H9 (cell line): Measurements from ENCODE around the gene BEND7. TPM values are rescaled to one million over a fixed set of nuclear protein-coding genes. Genes with fewer than 3 reads are reported as not detected.

Experiments
- DNase-seq: peaks from one replicate; pipeline ENCODE4 v3.0.0-alpha.2; 2017
- H2AFZ ChIP-seq: one replicate; pipeline ENCODE4 v1.6.1; 2013; ENCODE audit warnings: mild to moderate bottlenecking, low read length, control low read depth, moderate library complexity
- H2AK5ac ChIP-seq: 2 replicates; pipeline ENCODE4 v1.6.1; 2013; ENCODE audit warnings: low read length, control low read depth, mixed read lengths; ENCODE audit not compliant: insufficient read length
- H2BK120ac ChIP-seq: one replicate; pipeline ENCODE4 v1.6.1; 2013; ENCODE audit warnings: low read depth, mild to moderate bottlenecking, low read length, control low read depth, inconsistent platforms; ENCODE audit not compliant: poor library complexity, severe bottlenecking
- H2BK12ac ChIP-seq: 2 replicates; pipeline ENCODE4 v1.6.1; 2013; ENCODE audit warnings: low read length, control low read depth, mixed read lengths, low read depth; ENCODE audit not compliant: insufficient read length
- H2BK15ac ChIP-seq: 2 replicates; pipeline ENCODE4 v1.6.1; 2013; ENCODE audit warnings: low read depth, low read length, control low read depth
- H2BK20ac ChIP-seq: one replicate; pipeline ENCODE4 v1.6.1; 2013; ENCODE audit warnings: low read depth, mild to moderate bottlenecking, low read length, control low read depth, inconsistent platforms; ENCODE audit not compliant: poor library complexity, severe bottlenecking
- H2BK5ac ChIP-seq: 2 replicates; pipeline ENCODE4 v1.6.1; 2013; ENCODE audit warnings: low read length, control low read depth, mixed read lengths; ENCODE audit not compliant: insufficient read length
- H3K14ac ChIP-seq: 2 replicates; pipeline ENCODE4 v1.6.1; 2013; ENCODE audit warnings: low read length, control low read depth; ENCODE audit not compliant: insufficient read depth
- H3K18ac ChIP-seq: 2 replicates; pipeline ENCODE4 v1.6.1; 2013; ENCODE audit warnings: low read depth, mild to moderate bottlenecking, mixed read lengths, low read length, control low read depth; ENCODE audit not compliant: insufficient read length
- H3K23ac ChIP-seq: 2 replicates; pipeline ENCODE4 v1.6.1; 2013; ENCODE audit warnings: low read length, control low read depth, mixed read lengths, low read depth; ENCODE audit not compliant: insufficient read length
- H3K23me2 ChIP-seq: 2 replicates; pipeline ENCODE4 v1.6.1; 2013; ENCODE audit warnings: low read depth, mild to moderate bottlenecking, mixed read lengths, low read length, control low read depth; ENCODE audit not compliant: insufficient read length, poor library complexity, severe bottlenecking
- H3K27ac ChIP-seq: 2 replicates; pipeline ENCODE4 v1.5.1; 2013; ENCODE audit warnings: low read length, control low read depth, mixed read lengths, low read depth; ENCODE audit not compliant: insufficient read length
- H3K27me3 ChIP-seq: 2 replicates; pipeline ENCODE4 v1.6.1; 2013; ENCODE audit warnings: low read length, control low read depth, inconsistent platforms; ENCODE audit not compliant: insufficient read depth
- H3K4ac ChIP-seq: 2 replicates; pipeline ENCODE4 v1.6.1; 2013; ENCODE audit warnings: low read depth, mild to moderate bottlenecking, control low read depth, inconsistent platforms, low read length, moderate library complexity
- H3K4me1 ChIP-seq: 2 replicates; pipeline ENCODE4 v1.6.1; 2013; ENCODE audit warnings: low read length, control low read depth, inconsistent platforms; ENCODE audit not compliant: insufficient read depth
- H3K4me2 ChIP-seq: 2 replicates; pipeline ENCODE4 v1.6.1; 2013; ENCODE audit warnings: low read length, control low read depth, mixed read lengths; ENCODE audit not compliant: insufficient read length, insufficient read depth
- H3K56ac ChIP-seq: 2 replicates; pipeline ENCODE4 v1.6.1; 2013; ENCODE audit warnings: low read depth, mild to moderate bottlenecking, mixed read lengths, low read length, control low read depth; ENCODE audit not compliant: insufficient read length
- H3K79me1 ChIP-seq: 2 replicates; pipeline ENCODE4 v1.6.1; 2013; ENCODE audit warnings: low read depth, mild to moderate bottlenecking, moderate library complexity, low read length, control low read depth, inconsistent platforms; ENCODE audit not compliant: insufficient read depth, poor library complexity, severe bottlenecking
- H3K79me2 ChIP-seq: 2 replicates; pipeline ENCODE4 v1.6.1; 2013; ENCODE audit warnings: low read length, control low read depth, inconsistent platforms; ENCODE audit not compliant: insufficient read depth
- H3K9ac ChIP-seq: 2 replicates; pipeline ENCODE4 v1.6.1; 2013; ENCODE audit warnings: low read length, control low read depth, mixed read lengths; ENCODE audit not compliant: insufficient read length; ENCODE audit errors: extremely low read depth
- H3K9me3 ChIP-seq: one replicate; pipeline ENCODE4 v1.6.1; 2013; ENCODE audit warnings: low read depth, low read length, inconsistent platforms; ENCODE audit not compliant: control insufficient read depth
- H3T11ph ChIP-seq: one replicate; pipeline ENCODE4 v1.6.1; 2013; ENCODE audit warnings: mild to moderate bottlenecking, low read length, control low read depth, inconsistent platforms
- H4K20me1 ChIP-seq: one replicate; pipeline ENCODE4 v1.6.1; 2013; ENCODE audit not compliant: control insufficient read depth, insufficient read length, insufficient read depth
- H4K5ac ChIP-seq: 2 replicates; pipeline ENCODE4 v1.6.1; 2013; ENCODE audit warnings: low read depth, mild to moderate bottlenecking, mixed read lengths, low read length, control low read depth; ENCODE audit not compliant: insufficient read length
- H4K8ac ChIP-seq: replicated peaks from 2 replicates; pipeline ENCODE4 v1.6.1; 2013; ENCODE audit warnings: low read length, control low read depth, mixed read lengths, low read depth; ENCODE audit not compliant: insufficient read length
- H4K91ac ChIP-seq: 2 replicates; pipeline ENCODE4 v1.6.1; 2013; ENCODE audit warnings: low read depth, mild to moderate bottlenecking, moderate library complexity, mixed read lengths, low read length, control low read depth; ENCODE audit not compliant: insufficient read length
- H3K27ac Mint-ChIP-seq, 3 experiments: 2 replicates in 2 of 3; 3 replicates in 1 of 3; pipeline ENCODE4 v1.8.0; 2020 to 2021; ENCODE audit warnings: mixed read lengths in 3 of 3, mild to moderate bottlenecking in 1 of 3, moderate library complexity in 1 of 3
- H3K27me3 Mint-ChIP-seq: 2 replicates; pipeline ENCODE4 v1.8.0; 2021; ENCODE audit warnings: low read depth, mild to moderate bottlenecking, moderate library complexity, mixed read lengths
- H3K36me3 Mint-ChIP-seq, 3 experiments: 2 replicates in 2 of 3; 3 replicates in 1 of 3; pipeline ENCODE4 v1.8.0; 2020 to 2021; ENCODE audit warnings: low read depth in 3 of 3, mixed read lengths in 3 of 3; ENCODE audit not compliant: insufficient read depth in 1 of 3
- H3K4me1 Mint-ChIP-seq, 2 experiments: 2 replicates each; pipeline ENCODE4 v1.8.0; 2020; ENCODE audit warnings: mixed read lengths in 2 of 2
- H3K4me3 Mint-ChIP-seq, 2 experiments: 2 replicates in 1 of 2; 3 replicates in 1 of 2; pipeline ENCODE4 v1.8.0; 2020 to 2021; ENCODE audit warnings: mild to moderate bottlenecking in 2 of 2, mixed read lengths in 2 of 2, moderate library complexity in 1 of 2
- H3K9me3 Mint-ChIP-seq, 2 experiments: 2 replicates in 1 of 2; 3 replicates in 1 of 2; pipeline ENCODE4 v1.8.0; 2020; ENCODE audit warnings: mild to moderate bottlenecking in 2 of 2, mixed read lengths in 2 of 2, moderate library complexity in 1 of 2
- WGBS: extraction: QIAGEN DNeasy Blood & Tissue Kit; methylation state at CpG from one replicate; pipeline ENCODE4 v1.1.7; 2013; ENCODE audit warnings: missing lambda C conversion rate, low lambda C conversion rate, mixed read lengths; ENCODE audit not compliant: insufficient read length; ENCODE audit errors: extremely low coverage; 5-methylcytosine and 5-hydroxymethylcytosine counted together
- total RNA-seq: library from RNA; stranded (reverse); gene quantifications from 2 replicates; pipeline ENCODE4 v1.2.1, GENCODE V29; 2021
- TF ChIP-seq, protein P1 (sequence below): fragments of 200-600 bp; sonication (generic); conservative IDR thresholded peaks from 3 replicates; pipeline ENCODE4 v1.8.0; 2021; ENCODE audit warnings: antibody characterized with exemption, mild to moderate bottlenecking

BEND7 gene
- total RNA-seq, 1 experiment from 2014 or later, result 17.7 TPM

DNA sequence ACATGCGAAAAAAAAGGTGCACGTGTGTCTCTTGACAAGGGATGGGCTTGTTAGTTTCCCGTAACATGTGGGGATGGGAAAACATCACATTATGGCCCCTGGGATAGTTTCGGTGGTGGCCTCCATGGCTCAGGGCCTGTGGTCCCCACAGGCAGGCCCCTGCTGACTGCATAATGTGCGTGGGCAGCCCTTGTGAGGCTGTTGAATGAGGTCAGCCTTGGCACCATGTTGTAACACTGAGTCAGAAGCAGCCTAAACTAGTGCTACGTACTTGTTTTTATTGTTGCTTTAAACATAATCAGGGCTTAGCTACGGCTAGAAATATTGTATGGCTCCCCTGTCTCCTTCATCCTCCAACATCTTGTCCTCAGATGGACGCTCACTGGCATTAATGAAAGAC, 80.6 kb downstream of the BEND7 start:
- Histone ChIP-seq H2BK120ac (no peak overlapping the region), H3K4me1 (peaks cover 4% of the 10 kb centered on the region; the same call in 1 of the 2 replicates), H2AK5ac (no peak overlapping the region), H3K9me3 (no peaks in the 10 kb centered on the region), H4K8ac (no peak overlapping the region), H3K79me1 (no peaks in the 10 kb centered on the region), H2BK12ac (no peak overlapping the region), H3K56ac (no peak overlapping the region), H3T11ph (no peak overlapping the region), H2BK15ac (no peak overlapping the region), H3K14ac (no peak overlapping the region), H4K20me1 (no peaks in the 10 kb centered on the region), H3K4ac (no peak overlapping the region), H3K4me2 (no peak overlapping the region), H4K5ac (no peak overlapping the region), H2BK5ac (no peak overlapping the region), H2BK20ac (no peak overlapping the region), H4K91ac (no peak overlapping the region), H3K27me3 (no peaks in the 10 kb centered on the region), H3K79me2 (no peaks in the 10 kb centered on the region), H2AFZ (no peak overlapping the region), H3K27ac (no peak overlapping the region), H3K23ac (no peak overlapping the region), H3K18ac (no peak overlapping the region), H3K9ac (no peak overlapping the region), H3K23me2 (no peaks in the 10 kb centered on the region)
- Mint-ChIP-seq H3K27ac (no peak overlapping the region), H3K4me3 (no peak overlapping the region), H3K27me3 (no peaks in the 10 kb centered on the region; the same call in 1 of the 2 replicates), H3K36me3 (peaks cover 3 to 10% (median 7%) of the 10 kb centered on the region in 3 experiments; a peak in 3 of 7 replicates), H3K9me3 (no peaks in the 10 kb centered on the region), H3K4me1 (peaks cover 12% of the 10 kb centered on the region in 2 experiments)
- TF ChIP-seq, protein P1, sequence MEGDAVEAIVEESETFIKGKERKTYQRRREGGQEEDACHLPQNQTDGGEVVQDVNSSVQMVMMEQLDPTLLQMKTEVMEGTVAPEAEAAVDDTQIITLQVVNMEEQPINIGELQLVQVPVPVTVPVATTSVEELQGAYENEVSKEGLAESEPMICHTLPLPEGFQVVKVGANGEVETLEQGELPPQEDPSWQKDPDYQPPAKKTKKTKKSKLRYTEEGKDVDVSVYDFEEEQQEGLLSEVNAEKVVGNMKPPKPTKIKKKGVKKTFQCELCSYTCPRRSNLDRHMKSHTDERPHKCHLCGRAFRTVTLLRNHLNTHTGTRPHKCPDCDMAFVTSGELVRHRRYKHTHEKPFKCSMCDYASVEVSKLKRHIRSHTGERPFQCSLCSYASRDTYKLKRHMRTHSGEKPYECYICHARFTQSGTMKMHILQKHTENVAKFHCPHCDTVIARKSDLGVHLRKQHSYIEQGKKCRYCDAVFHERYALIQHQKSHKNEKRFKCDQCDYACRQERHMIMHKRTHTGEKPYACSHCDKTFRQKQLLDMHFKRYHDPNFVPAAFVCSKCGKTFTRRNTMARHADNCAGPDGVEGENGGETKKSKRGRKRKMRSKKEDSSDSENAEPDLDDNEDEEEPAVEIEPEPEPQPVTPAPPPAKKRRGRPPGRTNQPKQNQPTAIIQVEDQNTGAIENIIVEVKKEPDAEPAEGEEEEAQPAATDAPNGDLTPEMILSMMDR, result no peak
- no peak for DNase-seq
- no CpG with 5 or more reads among the region's 8 CpGs for WGBS
